H54 (cell line): ENCODE results near the gene CAMTA1.
"Not testable (repeated sequence)": the region's sequence is repeated elsewhere in the genome, so short reads cannot be mapped to it uniquely, and the experiment has no call there.

Experiments used
- DNase-seq: peaks from one replicate; pipeline ENCODE4 v3.0.0; 2011; ENCODE audit warnings: low spot score, mixed read lengths; ENCODE audit not compliant: insufficient read length
- FAIRE-seq: peaks from 3 replicates; lab custom pipeline; 2011; peaks lifted over from hg19 to GRCh38; lab: Jason Lieb, UNC
- POLR2A ChIP-seq: IDR thresholded peaks from 2 replicates; pipeline ENCODE4 v1.6.1; 2011; ENCODE audit warnings: low read depth, mild to moderate bottlenecking, low read length

Gene CAMTA1

DNA sequence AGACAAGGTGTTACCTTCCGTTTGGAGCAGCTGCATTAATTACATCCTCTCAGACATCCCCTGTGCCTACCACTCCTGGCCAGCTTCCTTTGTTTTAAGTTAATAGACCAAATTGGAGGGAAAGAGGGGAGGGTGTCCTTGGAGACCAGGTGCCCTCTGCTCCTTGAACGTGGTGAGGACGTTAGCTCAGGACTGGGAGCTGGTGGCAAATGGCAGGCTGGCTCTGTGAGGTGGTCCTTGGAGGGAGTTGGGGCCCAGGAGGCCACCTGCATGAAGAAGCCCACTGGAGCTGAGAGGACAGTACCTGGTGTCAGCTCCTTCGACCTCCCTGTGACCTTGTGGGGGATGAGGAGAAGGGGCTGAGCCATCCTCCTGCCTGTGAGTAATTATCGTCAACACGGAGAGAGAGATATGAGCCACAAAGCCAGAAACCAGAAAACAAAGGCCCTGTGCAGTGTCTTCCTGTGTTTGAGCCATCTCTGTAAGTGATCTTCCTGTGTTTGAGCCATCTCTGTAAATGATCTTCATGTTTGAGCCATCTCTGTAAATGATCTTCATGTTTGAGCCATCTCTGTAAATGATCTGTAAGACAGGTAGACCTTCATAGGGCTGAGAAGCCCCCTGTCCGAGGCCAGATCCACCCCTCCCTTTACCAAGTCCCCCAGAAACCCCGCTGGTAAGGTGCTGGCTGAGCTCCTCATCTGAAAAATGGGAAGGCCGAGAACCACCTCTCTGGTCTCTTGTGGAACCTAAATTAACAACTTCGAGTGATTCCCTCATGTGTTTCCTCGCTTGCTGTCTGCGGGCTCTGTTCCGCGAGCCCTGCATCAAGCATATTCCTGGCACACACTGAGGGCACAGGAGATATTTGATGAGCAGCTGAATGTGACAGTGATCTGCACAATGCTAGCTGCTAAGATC, 126.0 kb downstream of the CAMTA1 start:
- no peak for TF ChIP-seq POLR2A
- FAIRE-seq (no peak), DNase-seq (no peak)

DNA sequence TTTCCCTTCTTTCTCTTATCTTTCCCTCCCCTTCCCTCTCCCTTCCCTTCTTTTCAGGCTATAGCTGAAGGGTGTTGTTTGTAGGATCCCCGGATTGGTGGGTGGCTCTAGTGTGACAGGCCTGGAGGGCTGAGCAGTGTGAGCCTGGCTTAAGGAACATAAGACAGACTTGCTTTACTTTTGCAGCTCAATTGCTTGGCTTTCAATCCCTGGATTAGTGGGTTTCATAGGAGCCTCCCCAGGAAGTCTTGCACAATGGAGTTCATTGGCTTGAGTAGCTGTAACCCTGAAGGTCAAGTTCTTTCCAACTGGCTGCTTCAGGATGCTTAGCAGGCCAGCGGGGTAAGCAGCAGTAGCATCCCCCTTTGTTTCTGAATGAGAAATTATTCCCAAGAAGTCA, 126.7 kb downstream of the CAMTA1 start:
- FAIRE-seq = no peak
- no peak for DNase-seq

DNA sequence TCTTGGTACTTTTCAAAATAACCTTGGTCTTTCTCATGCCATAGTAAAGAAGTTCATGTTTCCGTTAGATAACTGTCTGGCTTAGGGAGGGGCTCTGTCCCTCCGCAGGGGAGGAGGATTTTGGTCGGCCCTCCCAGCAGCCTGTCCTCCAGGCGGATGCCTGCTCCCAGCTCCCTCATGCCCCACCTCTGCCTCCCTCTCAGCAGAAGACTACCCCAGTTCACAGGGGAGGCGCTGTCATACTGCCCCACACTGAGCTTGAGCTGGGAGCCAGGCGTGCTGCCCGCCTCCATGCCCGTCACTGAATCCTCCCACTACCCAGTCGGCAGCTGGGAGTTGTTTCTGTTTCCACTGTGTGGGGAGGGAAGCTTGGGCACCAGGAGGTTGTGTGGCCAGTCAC, 127.3 kb downstream of the CAMTA1 start:
- no peak for FAIRE-seq
- DNase-seq = no peak
- TF ChIP-seq POLR2A = no peak

More for the DNA sequence above, 126.7 kb downstream of the CAMTA1 start:
- TF ChIP-seq POLR2A = no peak

DNA sequence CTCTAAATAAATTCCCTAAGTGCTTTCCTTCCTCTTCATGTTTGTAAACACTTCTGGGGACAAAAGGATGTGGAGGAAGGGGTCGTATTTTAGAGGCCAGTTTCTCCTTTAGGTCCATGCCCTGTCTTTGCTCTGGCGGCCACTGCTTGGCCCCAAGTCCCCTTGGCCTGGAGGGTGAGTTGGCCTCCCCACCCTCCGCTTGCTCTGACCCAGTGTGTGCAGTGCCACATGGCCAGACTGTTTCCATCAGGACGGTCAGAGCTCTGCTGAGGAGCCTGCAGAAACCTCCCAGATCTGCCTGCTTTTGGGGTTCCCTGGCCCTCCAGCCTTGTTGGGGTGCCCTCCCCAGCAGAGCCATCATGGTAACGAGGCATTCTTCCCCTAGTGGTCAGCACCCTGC, 127.8 kb downstream of the CAMTA1 start:
- TF ChIP-seq POLR2A = no peak

DNA sequence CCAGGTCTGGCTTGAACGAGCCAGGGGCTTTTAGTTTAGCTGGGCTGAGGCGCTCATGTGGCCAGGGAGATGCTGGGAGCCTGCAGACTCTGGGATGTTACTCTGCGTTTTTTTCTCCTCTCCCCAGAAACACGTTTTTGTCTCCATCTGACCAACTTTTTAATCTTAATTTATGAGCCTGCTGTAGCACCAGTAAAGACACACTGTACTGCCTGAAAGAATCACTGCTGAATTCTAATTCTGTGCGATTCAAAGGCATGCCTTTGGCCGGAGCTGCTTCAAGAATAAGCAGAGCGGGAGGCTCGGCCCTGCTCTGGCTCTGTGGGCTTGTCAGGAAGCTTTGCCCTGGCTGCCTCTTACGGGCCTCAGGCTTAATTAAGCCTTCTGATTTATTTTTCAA, 129.5 kb downstream of the CAMTA1 start:
- no peak for TF ChIP-seq POLR2A
- no peak for DNase-seq
- no peak for FAIRE-seq

More for the DNA sequence above, 127.8 kb downstream of the CAMTA1 start:
- FAIRE-seq (no peak), DNase-seq (no peak)

- no peak for TF ChIP-seq POLR2A
- FAIRE-seq (no peak), DNase-seq (no peak)
Measured at GRCh38 chr1:6915999-6916565, 130.8 kb downstream of the CAMTA1 start.

GRCh38 chr1:6917067-6917466, 131.8 kb downstream of the CAMTA1 start:
- DNase-seq (no peak), FAIRE-seq (no peak)
- no peak for TF ChIP-seq POLR2A

DNA sequence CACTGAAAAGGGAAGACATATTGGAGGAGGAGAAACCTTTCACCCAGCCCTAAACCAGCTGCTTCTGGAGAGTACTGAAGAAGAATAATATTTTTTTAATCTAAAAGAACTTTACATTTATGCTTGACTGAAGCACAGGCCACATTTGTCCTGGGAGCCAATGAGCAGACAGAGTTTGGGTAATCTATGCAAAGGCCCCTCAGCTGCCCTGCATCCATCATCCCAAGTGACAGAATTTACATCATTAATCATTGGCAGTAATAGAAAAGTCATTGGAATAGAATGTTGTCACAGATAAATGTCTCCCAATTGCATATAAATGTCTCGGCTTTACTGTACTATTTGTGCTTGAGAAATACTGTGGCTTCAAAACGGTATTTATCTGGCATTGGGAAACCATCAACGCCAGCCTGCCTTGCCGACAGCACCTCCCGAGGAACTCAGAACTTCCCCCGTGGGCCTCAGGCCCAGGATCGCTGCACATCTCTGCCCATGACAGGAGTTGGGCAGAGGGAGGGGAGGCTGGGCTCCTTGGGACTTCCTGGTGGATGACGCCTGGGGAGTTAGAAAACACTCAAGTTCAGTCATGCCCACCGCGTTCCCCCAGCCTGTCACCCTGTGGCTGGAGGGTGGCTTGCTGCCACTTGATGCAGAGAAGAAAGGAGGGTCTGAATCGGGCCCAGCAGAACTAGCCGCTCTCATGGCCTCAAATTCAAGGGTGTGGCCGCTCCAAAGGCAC, 133.1 kb downstream of the CAMTA1 start:
- no peak for FAIRE-seq
- no peak for TF ChIP-seq POLR2A
- no peak for DNase-seq

DNA sequence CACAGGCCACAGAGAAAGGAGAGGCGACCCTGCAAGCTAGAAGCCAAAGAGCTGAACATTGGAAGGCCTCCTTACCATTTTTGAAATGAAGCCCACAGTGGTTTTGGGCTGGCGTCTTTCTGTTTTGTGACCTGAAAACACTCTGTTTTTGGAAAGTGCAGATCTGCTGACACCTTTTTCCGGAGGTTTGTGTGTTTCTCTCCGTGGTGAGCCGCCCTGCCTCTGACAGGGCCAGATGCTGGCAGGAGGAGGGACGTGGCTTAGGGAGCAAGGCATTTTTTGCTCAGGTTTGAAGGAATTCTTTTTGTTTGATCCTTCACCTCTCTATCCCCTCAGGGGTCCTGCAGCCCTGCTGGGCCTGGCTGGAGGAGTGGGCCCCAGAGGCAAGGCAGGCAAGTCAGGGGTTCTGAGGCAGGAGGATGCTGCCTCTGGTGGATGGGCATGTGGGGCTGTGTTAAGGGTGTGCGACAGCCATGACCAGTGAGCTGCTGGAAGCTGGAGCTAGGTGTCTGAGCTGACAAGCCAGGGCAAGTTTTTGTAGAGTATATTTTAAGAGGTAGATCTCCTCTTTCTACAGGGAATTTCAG, 133.8 kb downstream of the CAMTA1 start:
- DNase-seq = no peak
- no peak for TF ChIP-seq POLR2A
- no peak for FAIRE-seq

- not testable (repeated sequence) for FAIRE-seq, DNase-seq
Measured at GRCh38 chr1:6921506-6921905, 136.3 kb downstream of the CAMTA1 start.

DNA sequence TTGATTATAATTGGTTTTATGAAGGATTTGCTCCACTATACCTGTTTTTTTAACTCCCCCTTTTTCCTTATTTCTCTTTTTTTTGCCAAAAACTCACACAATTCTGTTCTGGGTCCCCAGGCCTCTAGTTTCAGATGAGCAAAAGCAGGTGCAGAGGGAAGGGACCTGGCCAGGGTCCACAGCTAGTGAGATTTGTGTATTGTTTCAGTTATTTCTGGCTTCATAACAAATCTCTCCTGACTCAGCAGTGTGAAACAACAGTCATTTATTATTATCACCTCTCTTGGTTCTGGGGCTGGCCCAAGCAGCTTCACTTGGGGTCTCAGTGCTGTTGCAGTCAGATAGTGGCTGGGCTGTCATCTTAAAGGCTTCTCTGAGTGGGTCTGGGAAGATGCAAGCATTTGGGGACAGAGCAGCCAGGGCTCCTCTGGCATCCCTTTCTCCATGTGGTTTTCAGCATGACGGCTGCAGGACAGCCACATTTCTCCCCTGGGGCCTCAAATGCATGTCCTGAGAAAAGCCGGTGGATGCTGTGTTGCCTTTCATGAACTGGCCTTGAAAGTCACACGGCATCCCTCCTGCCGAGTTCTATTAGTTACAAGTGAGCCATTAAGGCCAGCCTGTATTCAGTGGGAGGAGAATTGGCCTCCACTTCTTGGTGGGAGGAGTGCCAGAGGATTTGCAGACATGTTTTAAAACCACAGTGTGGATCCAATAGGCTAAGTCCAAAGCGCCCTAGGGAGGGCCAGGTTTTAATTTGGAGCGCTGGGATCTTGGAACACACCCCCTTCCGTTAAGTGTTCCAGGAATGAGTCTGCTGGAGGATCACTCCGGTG, 137.1 kb downstream of the CAMTA1 start:
- FAIRE-seq (no peak), DNase-seq (no peak)
- TF ChIP-seq POLR2A = no peak

DNA sequence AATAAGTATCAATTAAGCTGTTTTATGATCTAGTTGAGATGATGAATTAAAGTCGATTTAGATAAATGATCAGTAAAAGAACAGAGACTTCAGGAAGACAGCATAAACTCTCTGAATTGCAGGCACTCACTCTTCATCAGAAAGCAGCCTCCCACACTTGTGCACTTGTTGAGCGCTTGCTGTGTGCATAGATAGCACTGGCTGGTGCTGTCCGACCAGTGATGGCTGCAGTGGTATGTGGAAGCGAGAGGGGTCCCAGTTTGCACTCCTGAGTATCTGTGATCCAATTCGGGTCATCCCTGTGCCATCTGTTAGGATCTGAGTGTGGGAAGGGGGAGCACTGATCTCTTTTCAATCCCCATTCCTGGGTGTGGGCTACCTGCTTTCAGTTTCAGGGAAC, 137.8 kb downstream of the CAMTA1 start:
- no peak for TF ChIP-seq POLR2A
- no peak for FAIRE-seq

DNA sequence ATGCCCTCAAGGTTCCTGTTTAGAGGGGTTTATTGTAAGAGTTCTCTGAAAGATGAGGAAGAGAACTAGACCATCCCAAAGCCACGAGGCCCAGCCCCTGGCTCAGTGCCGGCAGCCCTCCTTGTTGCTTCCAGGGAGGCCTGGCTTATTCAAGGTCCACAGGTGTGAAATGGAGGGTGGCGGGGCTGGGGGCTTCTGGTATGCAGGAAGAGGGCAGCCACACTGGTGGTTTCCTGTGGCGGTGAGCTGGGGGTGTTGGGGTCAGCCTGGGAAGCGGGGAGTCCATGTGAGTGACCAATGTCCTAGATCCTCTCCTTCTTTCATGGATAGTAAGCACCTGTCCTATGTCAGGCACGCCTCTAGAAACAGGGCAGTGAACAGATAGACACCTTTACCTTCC, 138.2 kb downstream of the CAMTA1 start:
- no peak for DNase-seq
- FAIRE-seq = no peak
- no peak for TF ChIP-seq POLR2A

More for the DNA sequence above, 137.8 kb downstream of the CAMTA1 start:
- DNase-seq = no peak
